DMS79 (cell line): ENCODE measurements around the gene GSC.
"Not testable (repeated sequence)": the region's sequence is repeated elsewhere in the genome, so short reads cannot be mapped to it uniquely, and the experiment has no call there.

Source experiments
- DNase-seq: peaks from one replicate; lab custom pipeline; 2025; lab: John Stamatoyannopoulos, UW

The GSC gene

GRCh38 chr14:94771906-94772490 lies 2.1 kb upstream of the GSC start:
- DNase-seq = no peak

GRCh38 chr14:94771158-94771905 lies 1.4 kb upstream of the GSC start:
- DNase-seq = no peak

GRCh38 chr14:94770815-94771157 lies 873 bp upstream of the GSC start:
- DNase-seq = no peak

- no peak for DNase-seq
Measured at GRCh38 chr14:94770251-94770749, 387 bp upstream of the GSC start.

- DNase-seq = no peak
Measured at GRCh38 chr14:94768521-94769390, 1.2 kb downstream of the GSC start.

- no peak for DNase-seq
Measured at GRCh38 chr14:94768141-94768520, 1.8 kb downstream of the GSC start.

GRCh38 chr14:94767321-94767878 lies 2.5 kb downstream of the GSC start:
- DNase-seq = no peak

DNA sequence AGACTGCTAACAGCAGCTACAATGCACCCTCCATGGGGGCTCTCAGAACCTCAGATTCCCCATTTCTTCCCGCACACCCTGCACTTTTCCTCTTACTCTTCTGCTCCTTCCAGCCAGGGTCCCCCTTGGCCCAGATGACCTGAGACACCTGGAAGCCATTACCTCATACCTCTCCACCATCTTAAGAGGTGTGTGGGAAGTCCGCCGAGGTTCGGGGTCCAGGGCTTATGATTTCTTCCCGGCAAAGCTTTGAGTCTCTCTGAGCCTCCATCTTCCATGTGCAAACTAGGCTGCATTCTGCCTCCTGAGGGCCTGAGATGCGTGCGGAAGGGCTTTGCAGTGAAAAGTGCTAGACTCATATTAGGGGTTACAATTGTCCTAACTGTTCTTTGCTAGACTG lies 5.3 kb downstream of the GSC start:
- no peak for DNase-seq

GRCh38 chr14:94762431-94762830 lies 7.5 kb downstream of the GSC start:
- DNase-seq = no peak

DNA sequence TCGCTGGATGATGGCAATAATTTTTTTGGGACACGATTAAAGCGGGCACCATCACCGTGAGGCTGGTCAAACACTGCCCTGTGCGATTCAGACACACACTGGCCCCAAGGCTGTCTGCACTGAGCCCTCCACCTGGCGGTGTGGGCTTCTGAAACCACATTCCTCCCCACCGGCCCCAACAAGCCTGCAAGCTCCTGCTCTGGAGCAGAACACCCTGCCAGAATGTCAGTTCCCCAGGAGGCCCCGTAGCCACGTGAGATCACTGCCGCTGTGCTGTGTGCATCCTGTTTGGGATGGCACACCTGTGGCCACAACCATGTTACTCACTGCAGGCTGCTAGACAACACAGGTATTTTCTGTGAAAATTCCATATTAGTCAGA lies 7.9 kb downstream of the GSC start:
- DNase-seq = no peak

- DNase-seq = no peak
Measured at GRCh38 chr14:94761348-94761996, 8.4 kb downstream of the GSC start.

DNA sequence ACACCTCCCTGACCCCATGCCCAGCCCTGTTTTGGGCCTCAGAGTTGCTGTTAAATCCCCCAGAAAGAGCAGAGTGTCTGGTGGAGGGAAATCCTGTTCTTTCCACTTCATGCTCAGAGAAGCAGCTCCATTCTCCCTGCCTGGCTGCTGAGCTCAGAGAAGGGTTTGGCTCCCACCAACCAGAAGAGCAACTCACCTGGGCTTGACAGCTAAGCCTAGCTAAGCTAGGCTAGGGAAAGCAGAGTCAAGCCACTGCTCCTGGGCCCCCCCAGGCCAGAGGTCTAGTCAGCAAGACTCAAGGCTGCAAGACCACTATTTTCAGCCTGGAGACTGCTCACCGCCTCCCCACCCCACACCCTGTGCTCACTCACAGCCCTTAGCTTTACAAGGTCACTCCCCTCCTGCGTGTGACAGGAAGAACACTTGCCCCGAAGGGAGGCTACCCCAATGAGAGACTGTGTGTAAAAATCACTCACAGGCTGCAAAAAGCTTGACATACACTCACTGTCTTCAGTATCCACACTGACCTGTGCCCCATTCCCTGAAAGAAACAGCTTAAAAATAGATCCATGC lies 13.5 kb downstream of the GSC start:
- DNase-seq = no peak

- DNase-seq = no peak
Measured at GRCh38 chr14:94754391-94754942, 15.4 kb downstream of the GSC start.

DNA sequence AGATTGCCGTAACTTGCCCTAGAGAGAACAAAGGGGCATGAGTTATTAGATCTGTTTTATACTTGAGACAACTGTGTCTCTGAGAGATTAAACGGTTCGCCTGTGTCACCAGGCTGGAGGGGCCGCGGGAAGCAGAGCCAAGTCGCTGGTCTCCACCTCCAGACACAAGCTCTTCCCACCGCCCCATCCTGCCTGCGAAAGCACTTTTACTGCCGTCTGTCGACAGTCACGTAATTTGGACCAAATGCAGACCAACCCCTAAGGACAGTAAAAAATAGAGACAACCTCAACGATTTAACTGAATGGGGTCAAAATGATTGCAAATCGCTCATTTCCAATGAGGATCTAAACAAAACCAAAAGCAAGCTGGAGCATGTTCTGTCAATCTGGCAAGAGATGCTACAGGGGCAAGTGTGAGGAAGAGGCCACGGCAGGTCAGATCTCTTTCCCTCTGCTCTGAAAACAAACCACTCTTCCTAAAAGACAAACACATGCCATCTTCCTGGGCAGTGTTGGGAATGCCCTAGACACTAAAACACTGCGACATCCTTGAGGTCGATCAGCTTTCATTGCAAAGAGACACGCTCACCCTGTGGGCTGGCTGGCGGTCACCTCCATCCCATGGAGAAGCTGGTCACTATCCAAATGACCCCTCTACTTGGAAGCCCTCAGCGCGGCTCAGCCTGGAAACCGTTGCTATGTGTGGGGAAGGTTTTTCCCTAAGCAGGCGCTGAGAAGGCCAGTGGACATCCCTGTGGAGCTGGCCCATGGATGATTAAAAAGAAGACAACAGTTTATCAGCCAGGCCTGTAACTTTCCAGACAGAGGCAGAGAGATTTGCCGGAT lies 17.1 kb downstream of the GSC start:
- no peak for DNase-seq

GRCh38 chr14:94751956-94752355 lies 18.0 kb downstream of the GSC start:
- DNase-seq = no peak

DNA sequence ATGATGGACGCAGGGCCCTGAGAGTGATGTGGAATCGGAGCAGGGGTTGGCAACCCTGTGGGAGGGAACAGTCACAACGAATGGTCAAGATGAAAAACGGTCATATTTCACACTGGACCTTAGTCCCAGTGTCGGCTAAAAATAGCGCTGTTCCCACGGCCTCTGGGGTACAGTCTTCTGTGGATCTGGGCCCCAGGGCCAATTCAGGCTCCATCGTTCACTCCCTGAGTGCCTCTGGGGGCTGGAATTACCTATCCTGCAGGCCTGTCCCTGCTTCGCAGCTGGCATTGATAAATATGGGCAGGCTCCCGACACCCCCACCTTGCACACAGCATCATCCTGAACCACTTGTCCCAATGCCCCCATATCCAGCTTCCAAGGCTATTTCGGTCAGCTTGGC lies 18.6 kb downstream of the GSC start:
- DNase-seq = no peak

DNA sequence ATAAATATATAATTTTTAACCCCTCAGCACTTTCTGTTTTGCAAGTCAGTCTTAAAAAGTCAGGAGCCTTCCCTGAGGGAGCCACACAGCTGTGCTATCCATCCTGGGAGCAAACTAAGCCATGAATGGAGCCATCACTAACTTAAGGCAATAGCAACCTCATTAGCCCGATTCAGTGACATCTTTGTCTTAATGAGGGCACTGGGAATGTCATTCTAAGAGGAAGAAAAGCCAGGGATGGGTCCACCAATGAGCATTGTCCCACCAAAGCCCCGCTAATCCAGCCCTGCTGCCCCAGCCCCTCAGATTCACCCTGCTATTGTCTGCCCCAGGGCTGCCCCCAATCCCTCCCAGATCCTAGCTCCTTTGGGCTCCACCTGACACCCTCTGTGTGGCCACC lies 19.5 kb downstream of the GSC start:
- DNase-seq = no peak

- no peak for DNase-seq
Measured at GRCh38 chr14:94748667-94749347, 21.1 kb downstream of the GSC start.

DNA sequence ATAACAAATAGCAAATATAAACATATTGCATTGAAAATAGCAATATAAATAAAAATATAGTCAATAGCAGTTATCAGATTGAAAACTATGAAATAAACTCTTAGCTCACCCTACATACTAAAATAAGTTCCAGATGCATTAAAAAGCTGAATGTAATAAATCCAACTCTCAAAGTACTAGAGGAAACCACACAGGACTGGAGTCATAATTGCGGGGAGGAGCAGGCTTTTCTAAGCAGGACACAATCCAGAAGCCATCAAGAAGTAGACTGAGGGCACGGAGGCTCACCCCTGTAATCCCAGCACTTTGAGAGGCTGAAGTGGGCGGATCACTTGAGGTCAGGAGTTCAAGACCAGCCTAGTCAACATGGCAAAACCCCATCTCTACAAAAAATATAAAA lies 22.2 kb downstream of the GSC start:
- DNase-seq = no peak

GRCh38 chr14:94747153-94747552 lies 22.8 kb downstream of the GSC start:
- DNase-seq = not testable (repeated sequence)
